GM12878 (cell line): ENCODE data around the gene PLCB4.

ENCODE experiments used
- CHD4 ChIP-seq: fragments of 200-600 bp; sonication (generic); IDR thresholded peaks from 2 replicates; pipeline ENCODE4 v1.6.1; 2016; ENCODE audit warnings: mild to moderate bottlenecking
- SIN3A ChIP-seq: IDR thresholded peaks from 2 replicates; pipeline ENCODE4 v1.6.1; 2012; ENCODE audit warnings: low read depth, low read length, improper control_type of control experiment
- TF ChIP-seq, protein P1 (sequence below), 3 experiments: IDR thresholded peaks in 2 of 3; conservative IDR thresholded peaks in 1 of 3; 2 replicates each; pipeline ENCODE4 v1.5.1; 2011; ENCODE audit warnings: low read depth in 3 of 3, low read length in 3 of 3, mild to moderate bottlenecking in 3 of 3, control low read depth in 2 of 3, moderate library complexity in 2 of 3, inconsistent platforms in 1 of 3, mixed read lengths in 1 of 3; ENCODE audit not compliant: control insufficient read depth in 2 of 3, insufficient read depth in 1 of 3; ENCODE audit errors: extremely low read depth in 1 of 3

DNA sequence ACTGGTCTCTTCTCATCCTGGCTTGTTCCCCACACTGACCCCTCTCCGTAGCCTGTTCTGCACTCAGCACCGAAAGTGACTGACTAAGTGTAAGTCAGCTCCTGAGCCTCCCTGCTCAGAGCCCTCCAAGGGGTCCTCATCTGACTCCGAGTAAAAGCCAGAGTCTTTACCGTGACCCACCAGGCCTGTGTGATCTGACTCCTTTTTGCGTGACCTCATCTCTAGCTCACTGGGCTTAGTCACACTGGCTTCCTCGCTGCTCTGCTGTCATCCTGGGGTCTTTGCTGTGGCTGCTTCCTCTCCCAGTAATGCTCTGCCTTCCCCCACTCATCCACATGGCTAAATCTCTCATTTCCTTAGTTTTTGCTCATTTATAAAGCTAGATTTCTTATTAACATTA, 116.6 kb downstream of the PLCB4 start:
- no peak for TF ChIP-seq SIN3A
- TF ChIP-seq, protein P1, sequence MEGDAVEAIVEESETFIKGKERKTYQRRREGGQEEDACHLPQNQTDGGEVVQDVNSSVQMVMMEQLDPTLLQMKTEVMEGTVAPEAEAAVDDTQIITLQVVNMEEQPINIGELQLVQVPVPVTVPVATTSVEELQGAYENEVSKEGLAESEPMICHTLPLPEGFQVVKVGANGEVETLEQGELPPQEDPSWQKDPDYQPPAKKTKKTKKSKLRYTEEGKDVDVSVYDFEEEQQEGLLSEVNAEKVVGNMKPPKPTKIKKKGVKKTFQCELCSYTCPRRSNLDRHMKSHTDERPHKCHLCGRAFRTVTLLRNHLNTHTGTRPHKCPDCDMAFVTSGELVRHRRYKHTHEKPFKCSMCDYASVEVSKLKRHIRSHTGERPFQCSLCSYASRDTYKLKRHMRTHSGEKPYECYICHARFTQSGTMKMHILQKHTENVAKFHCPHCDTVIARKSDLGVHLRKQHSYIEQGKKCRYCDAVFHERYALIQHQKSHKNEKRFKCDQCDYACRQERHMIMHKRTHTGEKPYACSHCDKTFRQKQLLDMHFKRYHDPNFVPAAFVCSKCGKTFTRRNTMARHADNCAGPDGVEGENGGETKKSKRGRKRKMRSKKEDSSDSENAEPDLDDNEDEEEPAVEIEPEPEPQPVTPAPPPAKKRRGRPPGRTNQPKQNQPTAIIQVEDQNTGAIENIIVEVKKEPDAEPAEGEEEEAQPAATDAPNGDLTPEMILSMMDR (IDR thresholded peaks at IDR 0.05 in 2 of 3, conservative IDR thresholded peaks at IDR 0.05 in 1 of 3; ENCODE audit: control insufficient read depth in 2 of 3, extremely low read depth in 1 of 3, insufficient read depth in 1 of 3, low read depth in 3 of 3, low read length in 3 of 3), result no peak
- no peak for TF ChIP-seq CHD4
